Endothelial cell of umbilical vein (primary cell): ENCODE measurements around the gene MAP4K3. TPM values are rescaled to one million over a fixed set of nuclear protein-coding genes. Genes with fewer than 3 reads are reported as not detected.
A peak's percentile ranks its signal among the peaks of the same experiment; 100 is the strongest.

Experiments used
- BruUV-seq: library from RNA; stranded (reverse); fragments of 400-500 nt; replicated peaks from 2 replicates; lab custom pipeline; 2021; lab: Mats Ljungman, UMichigan
- CTCF ChIA-PET: fragments of 300-600, 350-600 bp; sonication (Branson Sonifier 250); formaldehyde crosslinking; loops from one replicate; lab custom pipeline; 2021; ENCODE audit warnings: antibody characterized with exemption, inconsistent platforms; lab: Charles Lee
- POLR2A ChIA-PET: fragments of 300-600, 350-600 bp; sonication (Branson Sonifier 250); formaldehyde crosslinking; loops from one replicate; lab custom pipeline; 2021; ENCODE audit warnings: antibody characterized with exemption, inconsistent platforms; lab: Charles Lee
- DNase-seq: peaks from one replicate; pipeline ENCODE4 v3.0.0-alpha.2; 2011; ENCODE audit warnings: low read depth, low spot score
- FAIRE-seq: peaks from 2 replicates; lab custom pipeline; 2011; peaks lifted over from hg19 to GRCh38; lab: Jason Lieb, UNC
- H2AFZ ChIP-seq: 2 replicates; pipeline ENCODE4 v1.6.0; 2012; ENCODE audit warnings: low read depth, low read length, control low read depth, inconsistent platforms
- H3K27ac ChIP-seq: 2 replicates; pipeline ENCODE4 v1.5.1; 2011; ENCODE audit warnings: low read depth, mild to moderate bottlenecking, control low read depth, low read length, moderate library complexity; ENCODE audit not compliant: insufficient read depth
- H3K27me3 ChIP-seq, 2 experiments: 2 replicates each; pipeline versions ENCODE4 v1.6.0 to v1.6.1; 2011; ENCODE audit warnings: low read length in 2 of 2, mixed read lengths in 1 of 2; ENCODE audit not compliant: control insufficient read depth in 2 of 2, insufficient read depth in 2 of 2
- H3K36me3 ChIP-seq, 2 experiments: 2 replicates in 1 of 2; 3 replicates in 1 of 2; pipeline ENCODE4 v1.5.1; 2011; ENCODE audit warnings: low read length in 2 of 2, mild to moderate bottlenecking in 1 of 2, moderate library complexity in 1 of 2; ENCODE audit not compliant: control insufficient read depth in 2 of 2, insufficient read depth in 2 of 2; ENCODE audit errors: extremely low read depth in 1 of 2
- H3K4me1 ChIP-seq: 3 replicates; pipeline ENCODE4 v1.5.1; 2011; ENCODE audit warnings: mild to moderate bottlenecking, low read length; ENCODE audit not compliant: control insufficient read depth, insufficient read depth; ENCODE audit errors: extremely low read depth
- H3K4me2 ChIP-seq: 2 replicates; pipeline ENCODE4 v1.6.1; 2011; ENCODE audit warnings: low read length, control low read depth, mixed read lengths; ENCODE audit not compliant: insufficient read depth
- H3K4me3 ChIP-seq, 3 experiments: fragments of 200-600 bp in 1 of 3; sonication (generic), shearing (Covaris generic) in 1 of 3; replicated peaks in 1 of 3; 2 replicates each; pipeline ENCODE4 v1.5.1; 2011 to 2016; ENCODE audit warnings: control low read depth in 3 of 3, low read length in 3 of 3, mild to moderate bottlenecking in 2 of 3, inconsistent platforms in 1 of 3, low read depth in 1 of 3, moderate library complexity in 1 of 3; ENCODE audit not compliant: insufficient read depth in 1 of 3
- H3K79me2 ChIP-seq: 2 replicates; pipeline ENCODE4 v1.6.0; 2012; ENCODE audit warnings: low read length, inconsistent platforms; ENCODE audit not compliant: control insufficient read depth, insufficient read depth
- H3K9ac ChIP-seq: replicated peaks from 2 replicates; pipeline ENCODE3; 2011; ENCODE audit warnings: low read length, control low read depth; ENCODE audit not compliant: insufficient read depth; ENCODE audit errors: extremely low read depth
- H3K9me1 ChIP-seq: replicated peaks from 3 replicates; pipeline ENCODE4 v1.6.0; 2011; ENCODE audit warnings: mild to moderate bottlenecking, low read length; ENCODE audit not compliant: control insufficient read depth, insufficient read depth; ENCODE audit errors: extremely low read depth
- H3K9me3 ChIP-seq: replicated peaks from 2 replicates; pipeline ENCODE4 v1.5.1; 2012; ENCODE audit warnings: low read length, inconsistent platforms; ENCODE audit not compliant: control insufficient read depth, insufficient read depth
- H4K20me1 ChIP-seq: replicated peaks from 2 replicates; pipeline ENCODE3; 2011; ENCODE audit warnings: mild to moderate bottlenecking, low read length; ENCODE audit not compliant: control insufficient read depth, insufficient read depth; ENCODE audit errors: extremely low read depth
- EZH2 ChIP-seq: IDR thresholded peaks from 2 replicates; pipeline ENCODE4 v1.6.1; 2012; ENCODE audit warnings: borderline replicate concordance, low read depth, mild to moderate bottlenecking, moderate library complexity, low read length, inconsistent platforms; ENCODE audit not compliant: severe bottlenecking
- FOS ChIP-seq: IDR thresholded peaks from 2 replicates; pipeline ENCODE4 v1.6.1; 2011; ENCODE audit warnings: mild to moderate bottlenecking, low read length, moderate library complexity, borderline replicate concordance; ENCODE audit not compliant: insufficient read depth
- GATA2 ChIP-seq: IDR thresholded peaks from 2 replicates; pipeline ENCODE4 v1.7.0; 2011; ENCODE audit warnings: low read depth, mild to moderate bottlenecking, moderate library complexity, mixed read lengths, low read length; ENCODE audit not compliant: insufficient read length, insufficient read depth
- JUN ChIP-seq: IDR thresholded peaks from 2 replicates; pipeline ENCODE4 v1.6.1; 2011; ENCODE audit warnings: borderline replicate concordance, low read depth; ENCODE audit not compliant: insufficient read length, insufficient read depth
- MYC ChIP-seq: IDR thresholded peaks from one replicate; pipeline ENCODE4 v1.6.1; 2011; ENCODE audit warnings: mild to moderate bottlenecking, low read depth, low read length
- POLR2A ChIP-seq: IDR thresholded peaks from 2 replicates; pipeline ENCODE4 v1.6.1; 2012; ENCODE audit warnings: low read depth, mild to moderate bottlenecking, control low read depth, low read length
- POLR2AphosphoS5 ChIP-seq: IDR thresholded peaks from 2 replicates; pipeline ENCODE4 v1.6.1; 2012; ENCODE audit warnings: low read depth, mild to moderate bottlenecking, control low read depth, low read length, moderate library complexity; ENCODE audit not compliant: insufficient read depth
- dilution Hi-C: fragments of 300-500 bp; cut with MboI; formaldehyde crosslinking; loops from one replicate; pipeline ENCODE4 v1.15.0; 2019; ENCODE audit warnings: low sequenced_read_pairs; ENCODE audit not compliant: extremely low pct_ligation_motif_present
- intact Hi-C: fragments of 100-400 bp; cut with micrococcal nuclease; formaldehyde crosslinking; loops from one replicate; pipeline ENCODE4 v1.10.0; 2022
- polyA plus RNA-seq, 4 experiments: library from polyadenylated mRNA; depleted of rRNA in 3 of 4; stranded (reverse) in 3 of 4; unstranded in 1 of 4; fragments of >200 nt; gene quantifications; 2 replicates each; pipeline versions ENCODE4 v1.2.1 to v1.2.3, GENCODE V29; 2011 to 2012; ENCODE audit warnings: missing spikeins in 1 of 4
- total RNA-seq: library from RNA; stranded (reverse); gene quantifications from 2 replicates; pipeline ENCODE4 v1.2.3, GENCODE V29; 2021

The MAP4K3 gene
- total and polyA plus RNA-seq, 2 donors (not counting 3 experiments of a cell fraction or from before 2014, with no cell fraction given), result 8.0 to 45.9 TPM

DNA sequence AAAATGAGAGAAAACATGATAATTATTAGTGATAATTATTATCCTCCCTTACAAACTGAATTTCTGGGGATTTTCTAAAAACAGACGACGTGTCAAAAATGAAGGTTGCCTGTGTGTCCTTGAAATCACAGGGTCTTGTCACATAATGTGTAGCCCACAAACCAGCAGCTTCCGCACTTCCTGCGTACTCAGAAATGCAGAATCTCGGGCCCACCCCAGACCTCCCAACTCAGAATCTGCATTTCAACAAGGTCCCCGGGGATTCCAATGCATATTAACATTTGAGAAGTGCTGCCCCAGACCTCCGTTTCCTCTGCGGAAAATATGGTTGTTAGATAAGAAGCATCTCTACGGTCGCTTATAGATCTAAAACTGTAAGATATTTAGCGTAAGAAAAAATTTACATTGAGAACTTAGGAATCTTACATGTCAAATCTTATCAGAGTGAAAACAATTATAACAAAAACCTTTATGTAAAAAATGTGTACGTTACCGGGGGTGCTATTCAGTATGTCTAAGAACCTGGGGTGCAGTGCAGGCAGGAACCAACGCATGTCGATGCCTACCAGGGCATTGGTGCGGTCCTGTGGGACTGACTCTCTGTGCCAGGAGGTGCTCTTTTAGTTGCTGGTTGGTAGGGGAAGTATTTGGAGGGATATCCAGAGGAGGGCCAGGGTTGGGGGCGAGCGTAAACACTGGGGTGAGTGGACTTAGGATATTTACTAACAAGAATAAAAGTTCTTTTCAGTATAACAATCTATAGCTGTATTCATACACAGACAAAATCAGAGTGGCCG is 208.5 kb downstream of the MAP4K3 start:
- H3K9ac ChIP-seq, result no peak overlapping the region
- TF ChIP-seq FOS (no peak), MYC (no peak), POLR2AphosphoS5 (no peak), EZH2 (no peak), POLR2A (no peak), GATA2 (no peak), JUN (no peak)
- ChIA-PET CTCF (interaction anchor here (0.6 to 7.2 kb wide), 33 partner anchors 10 to 646 kb away, joined by 3 to 449 read pairs (median 4); partner anchors contain the start of genes DHX57, MORN2 and SOS1), POLR2A (interaction anchor here (0.8 to 1.3 kb wide), 3 partner anchors 281 to 477 kb away, joined by 4 read pairs; partner anchors contain the start of gene SRSF7)
- no peak overlapping the region for H3K27ac ChIP-seq
- H3K9me3 ChIP-seq, result no peaks in the 10 kb centered on the region
- no peaks in the 10 kb centered on the region for H4K20me1 ChIP-seq
- H3K4me2 ChIP-seq, result peak overlapping the region; percentile 84
- no peak for FAIRE-seq
- no peaks in the 10 kb centered on the region for H3K27me3 ChIP-seq
- no peaks in the 10 kb centered on the region for H3K79me2 ChIP-seq
- BruUV-seq, result no TSS peak
- DNase-seq, result no peak
- peak overlapping the region; percentile 86 for H2AFZ ChIP-seq
- intact Hi-C loops (loop anchor here (1.0 to 5.0 kb wide), 4 partner anchors 104 to 281 kb away; no protein-coding TSS in a partner anchor), dilution Hi-C loops (loop anchor here (25.0 kb wide), 1 partner anchor 166 kb away; no protein-coding TSS in a partner anchor)
- peaks cover 14% of the 10 kb centered on the region for H3K4me1 ChIP-seq
- H3K9me1 ChIP-seq, result no peaks in the 10 kb centered on the region
- H3K36me3 ChIP-seq, result no peaks in the 10 kb centered on the region
- peak overlapping the region; percentile 0 to 49 (median 28) for H3K4me3 ChIP-seq
